WTC11 (cell line): Measurements from ENCODE around the gene ASB8. TPM values are rescaled to one million over a fixed set of nuclear protein-coding genes. Genes with fewer than 3 reads are reported as not detected.
"Not testable (repeated sequence)": the region's sequence is repeated elsewhere in the genome, so short reads cannot be mapped to it uniquely, and the experiment has no call there.

Experiments used
- ATAC-seq: fragments of 200-7000 bp; cut with Tn5 transposase; 2 replicates; pipeline ENCODE4 v1.10.0; 2021; ENCODE audit warnings: mild to moderate bottlenecking, moderate library complexity
- CTCF ChIA-PET: fragments of 300-600 bp; sonication (Branson Sonifier 250); formaldehyde crosslinking; loops from one replicate; lab custom pipeline; 2021; ENCODE audit warnings: antibody characterized with exemption; lab: Charles Lee
- POLR2A ChIA-PET: fragments of 350-600 bp; sonication (Branson Sonifier 250); formaldehyde crosslinking; loops from one replicate; lab custom pipeline; 2021; ENCODE audit warnings: antibody characterized with exemption; lab: Charles Lee
- DNase-seq: peaks from one replicate; pipeline ENCODE4 v3.0.0; 2021; ENCODE audit warnings: low spot score
- H3K27ac Mint-ChIP-seq: 2 replicates; pipeline ENCODE4 v1.8.0; 2021; ENCODE audit warnings: mixed read lengths
- H3K27me3 Mint-ChIP-seq: 2 replicates; pipeline ENCODE4 v1.8.0; 2021; ENCODE audit warnings: low read depth, mild to moderate bottlenecking, moderate library complexity, mixed read lengths
- H3K36me3 Mint-ChIP-seq: 2 replicates; pipeline ENCODE4 v1.8.0; 2021; ENCODE audit warnings: mixed read lengths
- H3K4me1 Mint-ChIP-seq: 2 replicates; pipeline ENCODE4 v1.8.0; 2022; ENCODE audit warnings: mixed read lengths
- H3K4me3 Mint-ChIP-seq: 2 replicates; pipeline ENCODE4 v1.8.0; 2021; ENCODE audit warnings: mild to moderate bottlenecking, moderate library complexity, mixed read lengths
- H3K9me3 Mint-ChIP-seq: 2 replicates; pipeline ENCODE4 v1.8.0; 2021; ENCODE audit warnings: mixed read lengths
- ATF6 ChIP-seq: sonication (generic); formaldehyde crosslinking; IDR thresholded peaks from 2 replicates; pipeline ENCODE4 v1.8.1; 2023; ENCODE audit warnings: mild to moderate bottlenecking, missing genetic modification reagents
- CBFB ChIP-seq: sonication (generic); formaldehyde crosslinking; IDR thresholded peaks from 2 replicates; pipeline ENCODE4 v1.8.1; 2022; ENCODE audit warnings: mild to moderate bottlenecking, low read depth, missing genetic modification reagents
- FOXJ3 ChIP-seq: sonication (generic); formaldehyde crosslinking; IDR thresholded peaks from 2 replicates; pipeline ENCODE4 v1.9.0; 2021; ENCODE audit warnings: missing genetic modification reagents, mild to moderate bottlenecking, borderline replicate concordance
- FOXK1 ChIP-seq: sonication (generic); formaldehyde crosslinking; IDR thresholded peaks from 2 replicates; pipeline ENCODE4 v1.8.0; 2022; ENCODE audit warnings: mild to moderate bottlenecking, moderate library complexity, missing genetic modification reagents
- GTF2I ChIP-seq: fragments of 250-450 bp; sonication (Bioruptor Pico); conservative IDR thresholded peaks from 2 replicates; pipeline ENCODE4 v1.4.0; 2021; ENCODE audit warnings: mild to moderate bottlenecking
- MAX ChIP-seq: sonication (generic); formaldehyde crosslinking; IDR thresholded peaks from 2 replicates; pipeline ENCODE4 v1.8.0; 2022; ENCODE audit warnings: mild to moderate bottlenecking, missing genetic modification reagents
- MLX ChIP-seq: sonication (generic); formaldehyde crosslinking; IDR thresholded peaks from 2 replicates; pipeline ENCODE4 v1.8.1; 2023; ENCODE audit warnings: mild to moderate bottlenecking, missing genetic modification reagents, moderate library complexity
- MXD4 ChIP-seq: fragments of 250-450 bp; sonication (Bioruptor Pico); IDR thresholded peaks from 2 replicates; pipeline ENCODE4 v1.8.0; 2021; ENCODE audit warnings: mild to moderate bottlenecking, moderate library complexity, borderline replicate concordance
- OVOL2 ChIP-seq: fragments of 250-450 bp; sonication (Bioruptor Pico); IDR thresholded peaks from 2 replicates; pipeline ENCODE4 v1.9.0; 2021; ENCODE audit warnings: mild to moderate bottlenecking, borderline replicate concordance
- TEAD4 ChIP-seq: sonication (generic); formaldehyde crosslinking; IDR thresholded peaks from 2 replicates; pipeline ENCODE4 v1.8.0; 2022; ENCODE audit warnings: mild to moderate bottlenecking, missing genetic modification reagents
- ZNF121 ChIP-seq: sonication (generic); formaldehyde crosslinking; IDR thresholded peaks from 2 replicates; pipeline ENCODE4 v1.8.0; 2023; ENCODE audit warnings: missing genetic modification reagents
- ZNF425 ChIP-seq: fragments of 250-450 bp; sonication (Bioruptor Pico); conservative IDR thresholded peaks from 2 replicates; pipeline ENCODE4 v1.9.0; 2021; ENCODE audit warnings: mild to moderate bottlenecking
- ZNF532 ChIP-seq: fragments of 250-450 bp; sonication (Bioruptor Pico); IDR thresholded peaks from 2 replicates; pipeline ENCODE4 v1.9.0; 2021; ENCODE audit warnings: mild to moderate bottlenecking, borderline replicate concordance
- total RNA-seq: library from RNA; stranded (reverse); gene quantifications from 3 replicates; pipeline ENCODE4 v1.2.3, GENCODE V29; 2021

Gene ASB8
- total RNA-seq, 1 experiment from 2014 or later: 7.4 TPM

GRCh38 chr12:48126953-48127630, 30.2 kb downstream of the ASB8 start:
- ATAC-seq (no peak), DNase-seq (no peak)
- no peaks in the 10 kb centered on the region for H3K4me1 Mint-ChIP-seq
- TF ChIP-seq MXD4 (CRISPR knock-in tag) (no peak), OVOL2 (CRISPR knock-in tag) (no peak), FOXJ3 (CRISPR knock-in tag) (no peak), GTF2I (CRISPR knock-in tag) (no peak), CBFB (CRISPR knock-in tag) (no peak), ZNF532 (no peak), TEAD4 (CRISPR knock-in tag) (no peak), ATF6 (CRISPR knock-in tag) (no peak)
- ChIA-PET POLR2A (no interaction called here), CTCF (no interaction called here)
- no peak overlapping the region for H3K4me3 Mint-ChIP-seq
- peaks cover 54% of the 10 kb centered on the region for H3K36me3 Mint-ChIP-seq
- H3K9me3 Mint-ChIP-seq: no peaks in the 10 kb centered on the region
- H3K27me3 Mint-ChIP-seq: no peaks in the 10 kb centered on the region
- H3K27ac Mint-ChIP-seq: no peak overlapping the region

GRCh38 chr12:48125985-48126384, 31.3 kb downstream of the ASB8 start:
- POLR2A ChIA-PET: no interaction called here
- H3K4me3 Mint-ChIP-seq: no peak overlapping the region
- H3K4me1 Mint-ChIP-seq: no peaks in the 10 kb centered on the region; the same call in 1 of the 2 replicates
- peaks cover 46% of the 10 kb centered on the region for H3K36me3 Mint-ChIP-seq
- DNase-seq: no peak
- H3K27me3 Mint-ChIP-seq: no peaks in the 10 kb centered on the region
- TF ChIP-seq MAX (CRISPR knock-in tag) (no peak), FOXK1 (no peak), ZNF121 (CRISPR knock-in tag) (no peak), MLX (no peak), ZNF425 (CRISPR knock-in tag) (no peak)
- no peaks in the 10 kb centered on the region for H3K9me3 Mint-ChIP-seq
- ATAC-seq: no peak
- H3K27ac Mint-ChIP-seq: no peak overlapping the region
- CTCF ChIA-PET: no interaction called here

- H3K27ac Mint-ChIP-seq, CTCF ChIA-PET, ATAC-seq, DNase-seq, POLR2A ChIA-PET, H3K27me3 Mint-ChIP-seq, H3K9me3 Mint-ChIP-seq, H3K4me3 Mint-ChIP-seq, H3K4me1 Mint-ChIP-seq: not testable (repeated sequence)
- peaks cover 44% of the 10 kb centered on the region for H3K36me3 Mint-ChIP-seq
Measured at GRCh38 chr12:48125542-48125941, 31.8 kb downstream of the ASB8 start.
